Measurements from ENCODE around the gene SGCG. TPM values are rescaled to one million over a fixed set of nuclear protein-coding genes. Genes with fewer than 3 reads are reported as not detected.

SGCG gene
- total RNA-seq, 1 donor from 2014 or later: 2.1 TPM

GRCh38 chr13:23365652-23366051 is 184.9 kb downstream of the SGCG start:
- H3K4me3 ChIP-seq (ENCODE audit: low read depth, low read length): no peak overlapping the region
- DNase-seq (ENCODE audit: low read depth) (no peak), FAIRE-seq (no peak)
- TF ChIP-seq CTCF (IDR thresholded peaks at IDR 0.05; ENCODE audit: insufficient read depth, low read length, severe bottlenecking): no peak
- H3K36me3 ChIP-seq (ENCODE audit: control insufficient read depth, insufficient read depth, low read length): peaks cover 6% of the 10 kb centered on the region
- H3K27me3 ChIP-seq (ENCODE audit: control insufficient read depth, insufficient read depth, low read length): no peaks in the 10 kb centered on the region

GRCh38 chr13:23367907-23368306 is 187.1 kb downstream of the SGCG start:
- no peak for TF ChIP-seq CTCF (IDR thresholded peaks at IDR 0.05; ENCODE audit: insufficient read depth, low read length, severe bottlenecking)
- H3K4me3 ChIP-seq (ENCODE audit: low read depth, low read length): no peak overlapping the region
- peaks cover 7% of the 10 kb centered on the region for H3K36me3 ChIP-seq (ENCODE audit: control insufficient read depth, insufficient read depth, low read length)
- DNase-seq (ENCODE audit: low read depth): no peak
- FAIRE-seq: no peak
- H3K27me3 ChIP-seq (ENCODE audit: control insufficient read depth, insufficient read depth, low read length): no peaks in the 10 kb centered on the region

DNA sequence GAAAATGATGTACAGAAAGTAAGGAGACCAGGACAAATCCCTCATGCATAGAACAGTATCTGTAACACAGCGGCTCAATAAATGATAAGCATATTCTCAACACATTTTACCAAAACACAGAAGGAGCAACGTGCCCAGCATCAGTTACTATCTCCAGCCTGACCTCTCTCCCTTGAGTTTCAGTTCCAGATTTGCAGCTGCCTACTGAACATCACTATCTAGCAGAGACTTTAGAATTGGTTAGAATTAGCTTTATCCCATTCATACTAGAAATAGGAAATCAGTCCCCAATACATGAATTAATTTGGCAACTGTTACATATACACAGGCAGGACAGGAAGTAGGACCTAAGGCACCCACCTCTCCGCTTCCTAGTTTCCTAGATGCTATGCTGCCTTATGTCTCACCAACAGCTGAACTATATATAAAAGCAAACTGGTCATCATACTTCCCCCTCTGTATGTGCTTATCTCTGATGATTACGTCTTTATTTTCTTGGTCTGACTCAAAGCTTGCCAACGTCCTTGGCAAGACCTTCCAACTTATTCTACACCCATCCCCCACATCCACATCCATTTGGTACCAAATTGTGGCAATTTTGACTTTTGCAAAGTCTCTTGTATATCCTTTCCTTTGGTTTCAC is 191.6 kb downstream of the SGCG start:
- no peak for DNase-seq (ENCODE audit: low read depth)
- H3K36me3 ChIP-seq (ENCODE audit: control insufficient read depth, insufficient read depth, low read length): peaks cover 3% of the 10 kb centered on the region
- no peak overlapping the region for H3K4me3 ChIP-seq (ENCODE audit: low read depth, low read length)
- no peak for FAIRE-seq
- TF ChIP-seq CTCF (IDR thresholded peaks at IDR 0.05; ENCODE audit: insufficient read depth, low read length, severe bottlenecking): no peak
- H3K27me3 ChIP-seq (ENCODE audit: control insufficient read depth, insufficient read depth, low read length): no peaks in the 10 kb centered on the region
